Aorta (tissue), 5 donors: ENCODE measurements around the gene CAMK1. TPM values are rescaled to one million over a fixed set of nuclear protein-coding genes. Genes with fewer than 3 reads are reported as not detected.

Experiments
- ATAC-seq: fragments of 200-7000 bp; cut with Tn5 transposase; one replicate; pipeline ENCODE4 v1.9.1; 2022; ENCODE audit warnings: moderate library complexity; ENCODE audit not compliant: low FRiP score
- DNase-seq, 2 donors: peaks; one replicate each; pipeline ENCODE4 v3.0.0-alpha.2; 2020
- H3K27ac ChIP-seq, 2 donors: one replicate each; pipeline ENCODE4 v1.5.1; 2013; ENCODE audit warnings: low read length in 2 of 2, mild to moderate bottlenecking in 2 of 2, moderate library complexity in 2 of 2, control low read depth in 1 of 2, inconsistent platforms in 1 of 2, low read depth in 1 of 2
- H3K27me3 ChIP-seq, 2 donors: one replicate each; pipeline ENCODE4 v1.6.1; 2013; ENCODE audit warnings: control low read depth in 1 of 2, low read length in 1 of 2, mild to moderate bottlenecking in 1 of 2, moderate library complexity in 1 of 2; ENCODE audit not compliant: insufficient read depth in 2 of 2, control insufficient read depth in 1 of 2
- H3K36me3 ChIP-seq, 2 donors: one replicate each; pipeline ENCODE4 v1.6.1; 2013; ENCODE audit warnings: control low read depth in 1 of 2, low read length in 1 of 2, mild to moderate bottlenecking in 1 of 2; ENCODE audit not compliant: insufficient read depth in 2 of 2, control insufficient read depth in 1 of 2
- H3K4me1 ChIP-seq, 2 donors: one replicate each; pipeline ENCODE4 v1.6.1; 2013; ENCODE audit warnings: low read length in 2 of 2, control low read depth in 1 of 2, mild to moderate bottlenecking in 1 of 2, moderate library complexity in 1 of 2; ENCODE audit not compliant: insufficient read depth in 2 of 2, control insufficient read depth in 1 of 2
- H3K4me3 ChIP-seq, 2 donors: one replicate each; pipeline ENCODE4 v1.5.1; 2013; ENCODE audit warnings: low read length in 2 of 2, control low read depth in 1 of 2, mild to moderate bottlenecking in 1 of 2
- H3K9me3 ChIP-seq: one replicate; pipeline ENCODE4 v1.6.1; 2013; ENCODE audit warnings: mild to moderate bottlenecking, low read length; ENCODE audit not compliant: control insufficient read depth
- WGBS, 2 donors: extraction: QIAGEN DNeasy Blood & Tissue Kit; methylation state at CpG; one replicate each; pipeline ENCODE4 v1.1.7; 2013; 5-methylcytosine and 5-hydroxymethylcytosine counted together
- intact Hi-C, 2 donors: fragments of 100-400 bp; cut with DNase I; formaldehyde crosslinking; loops; one replicate each; pipeline versions ENCODE4 v1.14.2 to v1.15.0; 2022
- polyA plus RNA-seq, 2 donors: library from polyadenylated mRNA; stranded (reverse); fragments of 200-250 nt; gene quantifications; one replicate each; pipeline ENCODE4 v1.2.3, GENCODE V29; 2013
- total RNA-seq, 2 donors: library from RNA; stranded (reverse); fragmentation: NEBNext Ultra II Directional; extraction: Animal tissue kit (Norgen Biotek cat#: 25700); gene quantifications; one replicate each; pipeline ENCODE4 v1.2.1, GENCODE V29; 2021
- donor health status: healthy with polysubstance abuse.
- donor health status: Bipolar disorder and iron deficiency.
- donor health status: DM: no; HTN: no; CAD: no.
- donor health status: DM: no; HTN: no; CAD: no.
- donor health status: DM: yes; HTN: yes; CAD: no.

The CAMK1 gene
- total and polyA plus RNA-seq, 4 donors, result 24.7 to 58.0 (median 35.8) TPM

DNA sequence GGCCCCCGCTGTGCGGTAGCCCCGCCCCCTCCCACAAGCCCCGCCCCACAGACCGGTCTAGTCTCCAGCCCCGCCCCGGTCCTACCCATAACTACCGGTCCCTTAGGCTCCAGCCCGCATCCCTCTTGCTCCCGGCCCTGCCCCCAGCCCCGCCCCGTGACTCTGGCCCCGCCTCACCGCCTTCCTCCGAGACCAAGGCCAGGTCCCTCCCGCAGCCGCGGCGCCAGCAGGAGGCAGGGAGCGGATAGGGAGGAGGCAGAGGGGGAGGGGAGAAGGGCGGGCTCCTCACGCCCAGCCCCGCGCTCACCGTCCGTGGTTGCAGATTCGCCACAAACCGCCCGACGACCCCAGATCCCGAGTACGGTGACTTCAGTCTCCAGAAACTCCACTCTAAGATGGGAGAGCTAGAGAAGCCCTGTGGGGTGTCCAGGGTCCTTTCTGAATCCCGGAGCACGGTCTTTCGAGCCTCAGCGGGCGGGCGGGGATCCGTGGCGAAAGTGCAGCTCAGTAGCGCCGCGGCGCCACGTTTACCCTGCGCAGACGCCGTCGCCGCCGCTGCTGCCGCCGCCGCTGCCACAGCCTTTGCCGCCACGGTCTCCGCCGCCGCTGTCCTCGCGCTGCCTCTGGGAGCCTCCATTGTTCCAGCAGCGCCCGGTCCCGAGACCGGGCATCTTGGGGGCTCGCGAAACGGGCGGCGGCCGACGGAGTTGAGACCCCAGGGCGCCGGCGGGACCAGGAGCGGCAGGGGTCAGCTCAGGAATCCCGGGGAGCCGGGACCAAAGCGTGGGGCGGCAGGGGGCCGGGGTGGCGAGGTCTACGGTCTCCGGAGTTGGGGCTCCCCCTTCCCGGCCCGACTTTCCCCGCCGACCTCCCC lies 38.3 kb downstream of the CAMK1 start, which contains the start of gene BRPF1:
BRPF1 (plus strand) TSS at position 530 of the 874 bp plus-strand sequence. CDS start 2,406 bp downstream, outside the sequence.
- peak; percentile 100 for ATAC-seq
- Histone ChIP-seq H3K27ac (peak within 1 kb of the TSS; percentile 30 to 96), H3K4me1 (no peaks in the 10 kb centered on the region), H3K4me3 (peak within 1 kb of the TSS; percentile 78 to 88), H3K36me3 (no peaks in the 10 kb centered on the region), H3K27me3 (no peaks in the 10 kb centered on the region), H3K9me3 (no peaks in the 10 kb centered on the region)
- WGBS, 2 donors, result 0 to 1% methylated on average over 76 to 88 of the region's 88 CpGs
- DNase-seq, result peak; percentile 100
- intact Hi-C loops, result loop anchor here in 1 of 2 donors (1.0 to 5.0 kb wide), 2 partner anchors 18 to 201 kb away; partner anchors contain the start of genes CRELD1 and OGG1

DNA sequence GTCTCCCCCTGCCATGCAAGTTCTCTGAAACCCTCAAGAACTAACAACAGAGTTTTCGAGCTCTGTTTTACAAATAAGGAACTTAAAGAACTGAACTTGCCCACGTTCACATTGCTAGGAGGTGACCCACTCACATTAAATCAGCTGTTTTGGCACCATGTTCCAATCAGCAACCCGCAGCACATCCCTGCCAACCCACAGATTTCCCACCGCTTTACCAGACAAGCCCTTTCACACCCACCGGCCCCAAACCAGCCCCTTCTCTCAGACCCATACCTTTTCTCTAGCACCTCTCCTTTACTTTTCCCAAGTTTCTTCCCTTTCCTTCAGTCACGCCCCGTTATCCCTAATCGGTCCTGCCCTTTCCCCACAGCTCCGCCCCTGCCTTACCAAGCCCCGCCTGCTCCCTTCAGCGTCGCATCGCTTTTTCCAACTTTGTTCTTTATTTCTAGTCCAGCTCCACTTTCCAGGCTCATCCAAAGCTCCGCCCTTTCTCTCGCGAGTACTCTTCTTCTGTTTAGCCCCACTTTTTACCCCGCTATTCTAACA lies 39.0 kb downstream of the CAMK1 start:
- H3K4me1 ChIP-seq, result no peaks in the 10 kb centered on the region

DNA sequence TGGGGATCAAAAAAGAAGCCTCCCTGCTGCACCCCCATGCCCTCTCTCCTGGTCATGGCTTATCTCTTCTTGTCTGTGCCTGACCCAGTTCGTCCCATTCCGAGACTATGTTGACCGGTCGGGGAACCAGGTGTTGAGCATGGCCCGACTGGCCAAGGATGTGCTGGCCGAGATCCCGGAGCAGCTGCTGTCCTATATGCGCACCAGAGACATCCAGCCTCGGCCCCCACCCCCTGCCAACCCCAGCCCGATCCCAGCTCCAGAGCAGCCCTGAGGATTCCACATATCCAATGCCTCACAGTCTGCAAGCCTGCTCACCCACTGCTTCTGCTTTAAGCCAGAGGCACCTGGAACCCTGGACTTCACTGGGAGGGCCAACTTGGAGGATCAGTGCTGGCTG lies 40.3 kb downstream of the CAMK1 start:
- no peaks in the 10 kb centered on the region for H3K4me1 ChIP-seq
- no peak overlapping the region for H3K27ac ChIP-seq
- intact Hi-C loops, result no loop called here
- H3K36me3 ChIP-seq, result no peaks in the 10 kb centered on the region
- no peaks in the 10 kb centered on the region for H3K9me3 ChIP-seq
- DNase-seq, result no peak
- no peaks in the 10 kb centered on the region for H3K27me3 ChIP-seq
- 92 to 93% methylated on average over 10 of the region's 10 CpGs for WGBS, 2 donors
- H3K4me3 ChIP-seq, result no peak overlapping the region
- ATAC-seq, result no peak

More for the DNA sequence above, 39.0 kb downstream of the CAMK1 start:
- H3K9me3 ChIP-seq, result no peaks in the 10 kb centered on the region
- H3K4me3 ChIP-seq, result peak overlapping the region in 1 of 2 donors; percentile 10
- H3K27ac ChIP-seq, result peak overlapping the region in 1 of 2 donors; percentile 89
- intact Hi-C loops, result loop anchor here in 1 of 2 donors (1.0 to 5.0 kb wide), 2 partner anchors 19 to 202 kb away; partner anchors contain the start of genes CRELD1 and OGG1
- no peaks in the 10 kb centered on the region for H3K36me3 ChIP-seq
- H3K27me3 ChIP-seq, result no peaks in the 10 kb centered on the region
- no peak for DNase-seq
- WGBS, 2 donors, result 0 to 1% methylated on average over 16 of the region's 17 CpGs
- peak; percentile 85 for ATAC-seq

DNA sequence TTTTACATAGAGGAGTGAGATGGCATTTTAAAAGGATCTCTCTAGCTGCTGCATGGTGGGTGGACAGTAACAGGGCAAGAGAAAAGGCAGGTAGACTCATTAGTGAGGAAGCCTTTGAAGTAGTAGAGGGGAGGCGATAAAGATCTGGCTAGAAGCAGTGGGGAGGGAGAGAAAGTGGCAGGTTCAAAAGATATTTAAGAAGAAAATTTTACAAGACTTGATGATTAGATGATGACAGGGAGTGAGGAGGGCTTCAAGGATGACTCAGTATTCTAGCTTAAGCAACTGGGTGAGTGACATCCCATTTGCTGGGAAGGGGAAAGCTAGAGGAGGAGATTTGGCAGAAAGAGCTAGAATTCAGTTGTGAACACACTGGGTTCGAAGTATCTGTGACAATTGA lies 42.0 kb downstream of the CAMK1 start:
- H3K36me3 ChIP-seq, result no peaks in the 10 kb centered on the region
- ATAC-seq (no peak), DNase-seq (no peak)
- H3K4me1 ChIP-seq, result no peaks in the 10 kb centered on the region
- no peaks in the 10 kb centered on the region for H3K9me3 ChIP-seq
- WGBS, 2 donors, result 93 to 94% methylated on average over 2 of the region's 2 CpGs
- intact Hi-C loops, result no loop called here
- H3K27me3 ChIP-seq, result no peaks in the 10 kb centered on the region
- H3K27ac ChIP-seq, result no peak overlapping the region
- no peak overlapping the region for H3K4me3 ChIP-seq

DNA sequence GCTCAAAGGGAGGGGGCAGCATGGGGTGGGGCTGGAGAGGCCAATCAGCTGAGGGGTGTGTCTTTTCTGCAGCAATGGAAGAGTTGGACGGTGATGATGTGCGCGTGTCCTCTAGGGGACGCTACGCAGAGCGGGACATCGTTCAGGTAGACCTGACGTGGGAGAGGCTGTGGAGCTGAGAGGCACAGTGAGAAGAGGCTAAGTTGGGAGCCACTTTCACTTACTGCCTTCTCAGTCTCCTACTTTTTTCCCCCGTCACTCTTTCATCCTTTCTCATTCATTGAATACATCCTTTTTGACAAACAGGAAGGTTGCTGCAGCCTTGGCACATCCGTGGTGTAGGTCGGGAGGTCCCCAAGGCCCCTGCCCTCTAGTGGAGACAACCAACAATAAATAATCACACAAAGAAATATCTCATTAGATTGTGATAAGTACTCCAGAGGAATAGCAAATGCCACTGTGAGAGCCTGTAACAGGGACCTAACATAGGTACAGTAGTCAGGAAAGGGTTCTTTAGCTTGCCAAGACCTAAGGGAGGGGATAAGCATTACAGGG lies 42.6 kb downstream of the CAMK1 start:
- no peaks in the 10 kb centered on the region for H3K9me3 ChIP-seq
- no peaks in the 10 kb centered on the region for H3K36me3 ChIP-seq
- DNase-seq, result no peak
- ATAC-seq, result no peak
- 10 to 17% methylated on average over 11 of the region's 11 CpGs for WGBS, 2 donors
- no peak overlapping the region for H3K27ac ChIP-seq
- no peak overlapping the region for H3K4me3 ChIP-seq
- intact Hi-C loops, result no loop called here
- H3K4me1 ChIP-seq, result no peaks in the 10 kb centered on the region
- H3K27me3 ChIP-seq, result no peaks in the 10 kb centered on the region

DNA sequence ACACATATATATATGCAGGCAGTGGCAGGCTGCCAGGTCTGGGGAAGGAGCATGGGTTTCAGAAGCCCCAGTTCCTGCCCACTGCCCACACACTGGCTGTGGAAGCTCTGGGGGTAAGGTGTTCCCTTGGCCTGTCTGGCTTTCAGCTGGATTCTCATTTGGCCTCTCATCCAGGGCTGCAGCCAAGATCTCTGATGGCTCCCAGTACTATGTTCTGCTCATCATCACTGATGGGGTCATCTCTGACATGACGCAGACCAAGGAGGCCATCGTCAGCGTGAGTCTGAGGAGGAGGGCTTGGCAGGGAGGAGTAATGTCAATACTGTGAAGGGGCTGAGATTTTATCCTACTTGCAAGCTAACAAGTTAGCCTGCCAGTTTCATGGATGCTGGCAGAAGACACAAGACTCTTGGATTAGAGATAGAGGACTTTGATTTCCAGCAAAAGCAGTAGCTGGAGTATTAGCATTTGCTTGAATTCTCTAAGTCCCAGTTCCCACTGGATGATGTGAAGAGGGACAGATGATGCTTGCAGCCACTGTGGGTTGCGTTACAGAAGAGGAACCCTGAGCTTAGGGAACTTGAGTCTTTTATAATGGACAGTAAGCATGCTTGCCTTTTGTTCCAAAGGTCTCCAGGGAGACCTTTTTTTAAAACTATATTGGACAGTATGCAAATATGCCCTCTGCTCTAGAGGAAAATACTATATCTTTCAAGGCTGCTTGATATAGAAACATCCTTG lies 43.8 kb downstream of the CAMK1 start:
- Histone ChIP-seq H3K36me3 (no peaks in the 10 kb centered on the region), H3K27ac (no peak overlapping the region), H3K4me1 (no peaks in the 10 kb centered on the region), H3K9me3 (no peaks in the 10 kb centered on the region), H3K4me3 (no peak overlapping the region), H3K27me3 (no peaks in the 10 kb centered on the region)
- ATAC-seq, result no peak
- intact Hi-C loops, result no loop called here
- 90 to 93% methylated on average over 4 of the region's 4 CpGs for WGBS, 2 donors
- DNase-seq, result no peak

DNA sequence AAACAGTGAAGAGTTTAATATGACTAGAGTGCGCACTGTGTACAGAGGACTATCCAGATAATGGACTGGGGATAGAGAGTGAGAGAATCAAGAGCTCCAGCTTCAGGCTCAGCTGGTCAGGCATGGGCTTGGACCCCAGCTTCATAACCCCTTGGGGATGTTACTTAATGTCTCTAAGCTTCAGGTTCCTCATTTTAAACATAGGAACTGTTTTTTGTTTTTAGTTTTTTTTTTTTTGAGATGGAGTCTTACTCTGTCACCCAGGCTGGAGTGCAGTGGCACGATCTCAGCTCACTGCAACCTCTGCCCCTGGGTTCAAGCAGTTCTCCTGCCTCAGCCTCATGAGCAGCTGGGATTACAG lies 48.1 kb downstream of the CAMK1 start:
- DNase-seq (no peak), ATAC-seq (no peak)
- H3K4me1 ChIP-seq, result no peaks in the 10 kb centered on the region
- WGBS, 2 donors, result 88 to 90% methylated on average over 2 of the region's 2 CpGs
- H3K27ac ChIP-seq, result no peak overlapping the region
- intact Hi-C loops, result no loop called here
- no peaks in the 10 kb centered on the region for H3K9me3 ChIP-seq
- H3K36me3 ChIP-seq, result no peaks in the 10 kb centered on the region
- no peak overlapping the region for H3K4me3 ChIP-seq
- H3K27me3 ChIP-seq, result no peaks in the 10 kb centered on the region

DNA sequence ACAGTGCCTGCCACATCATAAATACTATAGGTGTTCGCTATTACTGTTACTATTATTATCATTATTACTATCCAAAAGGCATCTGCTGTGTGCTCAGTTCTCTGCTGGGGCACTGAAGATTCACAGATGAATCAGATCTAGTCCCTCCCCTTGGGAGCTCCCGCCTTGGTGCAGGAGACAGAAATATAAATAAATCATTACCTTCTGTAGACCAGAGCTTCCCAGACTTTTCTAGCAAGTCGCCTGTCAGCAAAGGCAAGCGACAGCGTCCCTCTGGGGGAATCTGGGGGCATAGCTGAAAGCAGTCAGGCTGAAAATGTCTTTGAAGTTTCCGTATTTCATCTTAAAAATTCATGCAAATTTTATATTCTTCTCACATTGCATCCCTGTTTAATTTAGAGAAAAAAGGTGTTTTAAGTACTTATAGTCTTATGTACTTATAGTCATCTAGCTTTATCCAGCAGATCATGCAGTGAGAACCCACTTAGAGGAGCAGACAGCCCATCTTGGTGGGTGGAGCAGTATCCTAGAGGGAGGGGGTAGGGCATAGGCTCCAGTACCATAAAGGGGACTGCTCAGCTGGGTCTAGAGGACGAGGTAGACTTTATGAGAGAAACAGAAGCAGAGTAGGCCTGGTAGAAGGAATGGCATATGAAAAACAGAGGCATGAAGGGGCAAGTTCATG lies 48.6 kb downstream of the CAMK1 start:
- WGBS, 2 donors, result 37 to 41% methylated on average over 7 of the region's 7 CpGs
- H3K4me1 ChIP-seq, result no peaks in the 10 kb centered on the region
- no peak overlapping the region for H3K4me3 ChIP-seq
- DNase-seq (no peak), ATAC-seq (no peak)
- intact Hi-C loops, result no loop called here
- no peak overlapping the region for H3K27ac ChIP-seq
- no peaks in the 10 kb centered on the region for H3K36me3 ChIP-seq
- no peaks in the 10 kb centered on the region for H3K9me3 ChIP-seq
- no peaks in the 10 kb centered on the region for H3K27me3 ChIP-seq
